Panc1 (cell line): ENCODE results near the gene SLC20A1.

Source experiments
- POLR2AphosphoS5 ChIP-seq: IDR thresholded peaks from 2 replicates; pipeline ENCODE4 v1.6.1; 2012; ENCODE audit warnings: mild to moderate bottlenecking, low read depth, low read length, moderate library complexity
- SIN3A ChIP-seq: IDR thresholded peaks from 2 replicates; pipeline ENCODE4 v1.6.1; 2012; ENCODE audit warnings: low read depth, mild to moderate bottlenecking, low read length, moderate library complexity, borderline replicate concordance; ENCODE audit not compliant: insufficient read depth
- TF ChIP-seq, protein P1 (sequence below): fragments of 450-650 bp; IDR thresholded peaks from 2 replicates; pipeline ENCODE4 v1.5.1; 2017; ENCODE audit warnings: mild to moderate bottlenecking

DNA sequence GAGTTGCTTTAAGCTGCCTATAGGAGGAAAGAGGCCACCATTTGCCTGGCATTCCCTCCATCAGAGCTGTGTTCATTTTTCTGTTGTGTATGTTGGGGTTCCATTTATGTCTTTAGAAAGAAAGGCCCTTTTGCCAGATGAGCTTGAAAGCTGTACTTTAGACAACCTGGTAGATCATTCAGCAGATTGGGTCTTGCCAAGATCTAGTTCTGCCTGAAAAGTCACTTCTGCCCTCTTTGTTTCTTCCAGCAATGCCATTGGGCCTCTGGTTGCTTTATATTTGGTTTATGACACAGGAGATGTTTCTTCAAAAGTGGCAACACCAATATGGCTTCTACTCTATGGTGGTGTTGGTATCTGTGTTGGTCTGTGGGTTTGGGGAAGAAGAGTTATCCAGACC, 14.4 kb downstream of the SLC20A1 start:
- no peak for TF ChIP-seq SIN3A
- no peak for TF ChIP-seq POLR2AphosphoS5
- TF ChIP-seq, protein P1, sequence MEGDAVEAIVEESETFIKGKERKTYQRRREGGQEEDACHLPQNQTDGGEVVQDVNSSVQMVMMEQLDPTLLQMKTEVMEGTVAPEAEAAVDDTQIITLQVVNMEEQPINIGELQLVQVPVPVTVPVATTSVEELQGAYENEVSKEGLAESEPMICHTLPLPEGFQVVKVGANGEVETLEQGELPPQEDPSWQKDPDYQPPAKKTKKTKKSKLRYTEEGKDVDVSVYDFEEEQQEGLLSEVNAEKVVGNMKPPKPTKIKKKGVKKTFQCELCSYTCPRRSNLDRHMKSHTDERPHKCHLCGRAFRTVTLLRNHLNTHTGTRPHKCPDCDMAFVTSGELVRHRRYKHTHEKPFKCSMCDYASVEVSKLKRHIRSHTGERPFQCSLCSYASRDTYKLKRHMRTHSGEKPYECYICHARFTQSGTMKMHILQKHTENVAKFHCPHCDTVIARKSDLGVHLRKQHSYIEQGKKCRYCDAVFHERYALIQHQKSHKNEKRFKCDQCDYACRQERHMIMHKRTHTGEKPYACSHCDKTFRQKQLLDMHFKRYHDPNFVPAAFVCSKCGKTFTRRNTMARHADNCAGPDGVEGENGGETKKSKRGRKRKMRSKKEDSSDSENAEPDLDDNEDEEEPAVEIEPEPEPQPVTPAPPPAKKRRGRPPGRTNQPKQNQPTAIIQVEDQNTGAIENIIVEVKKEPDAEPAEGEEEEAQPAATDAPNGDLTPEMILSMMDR = no peak
